Mammary epithelial cell (primary cell): Measurements from ENCODE around the gene MRM3.

Experiments used
- CTCF ChIP-seq, 2 donors: IDR thresholded peaks in 1 of 2; conservative IDR thresholded peaks in 1 of 2; 2 replicates each; pipeline ENCODE4 v1.5.1; 2011 to 2012; ENCODE audit warnings: inconsistent platforms in 2 of 2, low read length in 2 of 2, mild to moderate bottlenecking in 2 of 2, control low read depth in 1 of 2, low read depth in 1 of 2; ENCODE audit not compliant: insufficient read depth in 1 of 2; ENCODE audit errors: extremely low read depth in 1 of 2
- EZH2 ChIP-seq: IDR thresholded peaks from 2 replicates; pipeline ENCODE4 v1.6.1; 2012; ENCODE audit warnings: low read length, inconsistent platforms, borderline replicate concordance

DNA sequence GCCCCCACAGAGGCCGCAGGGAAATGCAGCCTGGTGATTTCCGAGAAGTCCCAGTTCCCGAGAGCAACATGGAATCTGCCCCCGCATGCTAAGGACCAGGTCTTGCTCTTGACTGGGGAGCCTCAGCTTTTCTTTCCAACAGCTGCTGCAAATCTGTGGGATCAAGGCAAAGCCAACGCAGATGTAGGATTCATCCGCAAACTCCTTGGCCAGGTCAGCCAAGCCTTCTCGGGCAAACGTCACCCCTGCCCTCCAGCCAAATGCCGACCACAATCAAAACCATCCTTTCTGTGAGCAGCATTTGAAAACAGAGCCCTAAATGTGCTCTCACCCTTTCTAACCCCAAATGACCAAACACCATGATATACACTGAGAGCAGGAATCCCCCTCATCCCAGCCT lies 54.0 kb downstream of the MRM3 start:
- TF ChIP-seq CTCF (conservative IDR thresholded peaks at IDR 0.05 in 1 of 2, IDR thresholded peaks at IDR 0.05 in 1 of 2; ENCODE audit: extremely low read depth in 1 of 2, insufficient read depth in 1 of 2, low read depth in 1 of 2, low read length in 2 of 2): no peak
- no peak for TF ChIP-seq EZH2
